Trophoblast cell (in vitro differentiated cells and primary cell): ENCODE results near the gene USP6NL.

Experiments used
- DNase-seq, 2 donors: peaks; one replicate each; pipeline ENCODE4 v3.0.0-alpha.2; 2016
- H2AFZ ChIP-seq: 2 replicates; pipeline ENCODE4 v1.6.1; 2013; ENCODE audit warnings: low read length, moderate library complexity, mild to moderate bottlenecking; ENCODE audit not compliant: insufficient read depth, poor library complexity
- H2AK5ac ChIP-seq: 2 replicates; pipeline ENCODE4 v1.6.1; 2013; ENCODE audit warnings: mild to moderate bottlenecking, low read length
- H2BK120ac ChIP-seq: 2 replicates; pipeline ENCODE4 v1.6.1; 2013; ENCODE audit warnings: low read length, mild to moderate bottlenecking, moderate library complexity; ENCODE audit not compliant: insufficient read depth, poor library complexity
- H2BK12ac ChIP-seq: 2 replicates; pipeline ENCODE4 v1.6.1; 2013; ENCODE audit warnings: mild to moderate bottlenecking, low read length, moderate library complexity
- H2BK5ac ChIP-seq: 2 replicates; pipeline ENCODE4 v1.6.1; 2013; ENCODE audit warnings: low read length, low read depth, moderate library complexity, mild to moderate bottlenecking; ENCODE audit not compliant: poor library complexity
- H3K14ac ChIP-seq: 2 replicates; pipeline ENCODE4 v1.6.1; 2013; ENCODE audit warnings: mild to moderate bottlenecking, low read length
- H3K18ac ChIP-seq: 2 replicates; pipeline ENCODE4 v1.6.1; 2013; ENCODE audit warnings: mild to moderate bottlenecking, low read length
- H3K23ac ChIP-seq: 2 replicates; pipeline ENCODE4 v1.6.1; 2013; ENCODE audit warnings: low read length
- H3K27ac ChIP-seq: 2 replicates; pipeline ENCODE4 v1.5.1; 2013; ENCODE audit warnings: low read depth, mild to moderate bottlenecking, inconsistent platforms, low read length, moderate library complexity
- H3K27me3 ChIP-seq: 2 replicates; pipeline ENCODE4 v1.6.1; 2013; ENCODE audit warnings: inconsistent platforms, mild to moderate bottlenecking, low read length, moderate library complexity; ENCODE audit not compliant: insufficient read depth
- H3K36me3 ChIP-seq, 2 experiments: 1 replicate in 1 of 2; 2 replicates in 1 of 2; pipeline ENCODE4 v1.6.1; 2013; ENCODE audit warnings: low read length in 2 of 2, mild to moderate bottlenecking in 2 of 2, moderate library complexity in 1 of 2; ENCODE audit not compliant: insufficient read depth in 2 of 2, control insufficient read depth in 1 of 2
- H3K4ac ChIP-seq: 2 replicates; pipeline ENCODE4 v1.6.1; 2013; ENCODE audit warnings: low read depth, mild to moderate bottlenecking, low read length, moderate library complexity
- H3K4me1 ChIP-seq, 2 experiments: 1 replicate in 1 of 2; 2 replicates in 1 of 2; pipeline ENCODE4 v1.6.1; 2013; ENCODE audit warnings: low read length in 2 of 2, mild to moderate bottlenecking in 2 of 2, moderate library complexity in 1 of 2; ENCODE audit not compliant: insufficient read depth in 2 of 2, control insufficient read depth in 1 of 2
- H3K4me2 ChIP-seq: 2 replicates; pipeline ENCODE4 v1.6.1; 2013; ENCODE audit warnings: inconsistent platforms, mild to moderate bottlenecking, low read length, moderate library complexity
- H3K4me3 ChIP-seq: 2 replicates; pipeline ENCODE4 v1.5.1; 2013; ENCODE audit warnings: mild to moderate bottlenecking, low read depth, low read length, inconsistent platforms
- H3K79me1 ChIP-seq: one replicate; pipeline ENCODE4 v1.6.1; 2013; ENCODE audit warnings: low read length
- H3K79me2 ChIP-seq: 2 replicates; pipeline ENCODE4 v1.6.1; 2013; ENCODE audit warnings: low read length, mild to moderate bottlenecking; ENCODE audit not compliant: control insufficient read depth, insufficient read depth, poor library complexity
- H3K9ac ChIP-seq: 2 replicates; pipeline ENCODE4 v1.6.1; 2013; ENCODE audit warnings: mild to moderate bottlenecking, low read length
- H3K9me3 ChIP-seq: 2 replicates; pipeline ENCODE4 v1.6.1; 2013; ENCODE audit warnings: low read depth, mild to moderate bottlenecking, control low read depth, inconsistent platforms, low read length; ENCODE audit not compliant: insufficient read depth
- H4K12ac ChIP-seq: 2 replicates; pipeline ENCODE4 v1.6.1; 2013; ENCODE audit warnings: low read depth, mild to moderate bottlenecking, low read length, moderate library complexity
- H4K8ac ChIP-seq: 2 replicates; pipeline ENCODE4 v1.6.1; 2013; ENCODE audit warnings: low read depth, mild to moderate bottlenecking, low read length, moderate library complexity
- H4K91ac ChIP-seq: one replicate; pipeline ENCODE4 v1.6.1; 2013; ENCODE audit warnings: low read depth, mild to moderate bottlenecking, low read length, moderate library complexity
- WGBS: extraction: QIAGEN DNeasy Blood & Tissue Kit; methylation state at CpG from one replicate; pipeline ENCODE4 v1.1.7; 2013; ENCODE audit warnings: missing lambda C conversion rate; ENCODE audit not compliant: insufficient read length, insufficient coverage; ENCODE audit errors: extremely low coverage; 5-methylcytosine and 5-hydroxymethylcytosine counted together

Gene USP6NL

DNA sequence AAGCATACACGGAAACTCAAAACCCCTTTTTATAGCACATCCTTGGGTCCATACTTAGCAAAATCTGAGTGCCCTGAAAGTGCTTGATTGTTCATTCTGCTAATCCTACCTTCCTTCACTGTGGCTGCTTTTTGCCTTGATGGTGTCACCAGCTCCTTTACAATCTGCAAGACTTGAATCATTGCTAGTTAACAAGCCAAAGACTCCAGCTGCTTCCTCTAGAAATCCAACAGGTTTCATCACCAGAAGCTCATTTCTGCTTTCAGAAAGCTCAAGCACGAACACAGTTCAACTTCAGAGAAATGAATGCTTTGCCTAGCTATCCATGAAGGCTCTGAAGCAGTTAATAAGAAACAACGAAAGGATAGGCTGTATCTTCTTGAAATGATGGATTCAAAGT is 38.0 kb downstream of the USP6NL start:
- Histone ChIP-seq H2BK120ac (no peak overlapping the region), H3K9me3 (no peaks in the 10 kb centered on the region), H4K12ac (no peak overlapping the region), H4K91ac (no peak overlapping the region), H3K4me1 (no peaks in the 10 kb centered on the region), H3K79me2 (peaks cover 6% of the 10 kb centered on the region), H3K79me1 (no peaks in the 10 kb centered on the region), H2BK5ac (no peak overlapping the region), H3K36me3 (no peaks in the 10 kb centered on the region), H3K4me2 (no peak overlapping the region), H2AFZ (no peak overlapping the region), H3K14ac (no peak overlapping the region), H3K23ac (no peak overlapping the region), H2AK5ac (no peak overlapping the region), H3K9ac (no peak overlapping the region), H3K18ac (no peak overlapping the region), H3K27me3 (no peaks in the 10 kb centered on the region), H3K27ac (no peak overlapping the region), H2BK12ac (no peak overlapping the region), H4K8ac (no peak overlapping the region), H3K4me3 (no peak overlapping the region), H3K4ac (no peak overlapping the region)
- DNase-seq: no peak
- no CpG with 5 or more reads among the region's 3 CpGs for WGBS

DNA sequence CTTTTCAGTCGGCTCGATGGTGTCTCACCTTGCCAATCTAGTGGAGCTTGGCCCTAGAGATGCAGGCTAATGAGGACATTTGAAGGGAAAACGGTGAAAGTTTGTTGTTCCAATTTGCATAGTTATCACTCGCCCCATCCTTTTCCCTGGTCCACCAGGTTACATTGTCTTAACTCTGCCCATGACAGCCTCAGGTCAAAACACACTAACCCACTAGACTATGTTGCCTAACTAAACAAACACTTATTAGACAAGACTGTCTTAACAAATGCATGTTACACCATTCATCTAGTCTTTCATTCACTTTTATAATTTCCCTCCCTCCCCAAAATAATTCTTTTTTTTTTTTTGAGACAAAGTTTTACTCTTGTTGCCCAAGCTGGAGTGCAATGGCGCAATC is 40.7 kb downstream of the USP6NL start:
- Histone ChIP-seq H3K23ac (no peak overlapping the region), H4K8ac (no peak overlapping the region), H3K79me1 (no peaks in the 10 kb centered on the region), H3K14ac (no peak overlapping the region), H3K36me3 (no peaks in the 10 kb centered on the region), H3K18ac (no peak overlapping the region), H2BK120ac (no peak overlapping the region), H2AFZ (no peak overlapping the region), H3K9me3 (no peaks in the 10 kb centered on the region), H3K27ac (no peak overlapping the region), H4K12ac (no peak overlapping the region), H3K9ac (no peak overlapping the region), H2BK5ac (no peak overlapping the region), H4K91ac (no peak overlapping the region), H2BK12ac (no peak overlapping the region), H3K4me3 (no peak overlapping the region), H2AK5ac (no peak overlapping the region), H3K79me2 (peaks cover 2% of the 10 kb centered on the region), H3K4me1 (no peaks in the 10 kb centered on the region), H3K4me2 (no peak overlapping the region), H3K27me3 (no peaks in the 10 kb centered on the region), H3K4ac (no peak overlapping the region)
- no peak for DNase-seq
- WGBS: no CpG with 5 or more reads among the region's 5 CpGs

DNA sequence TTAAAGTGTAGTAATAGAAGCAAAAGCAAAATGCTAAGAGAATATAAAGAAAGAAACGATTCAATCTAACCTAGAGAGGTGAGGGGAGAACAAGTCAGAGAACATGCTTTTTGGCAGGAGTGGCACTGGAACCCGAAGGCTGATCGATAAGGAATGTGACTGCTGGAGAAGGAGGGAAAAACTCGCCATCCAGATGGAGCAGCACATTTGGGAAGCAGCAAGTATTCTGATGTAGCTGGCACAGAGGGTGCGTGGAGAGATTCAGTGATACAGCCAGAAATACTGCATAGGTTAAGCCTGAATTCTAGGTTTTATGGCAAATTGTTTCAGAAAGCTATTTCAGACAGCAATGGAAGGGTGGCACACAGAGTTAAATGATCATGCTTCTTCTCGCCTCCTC is 42.0 kb downstream of the USP6NL start:
- H2AK5ac ChIP-seq: no peak overlapping the region
- no peak overlapping the region for H4K91ac ChIP-seq
- H3K4ac ChIP-seq: no peak overlapping the region
- no peaks in the 10 kb centered on the region for H3K27me3 ChIP-seq
- no peak overlapping the region for H3K23ac ChIP-seq
- no peak for DNase-seq
- no peak overlapping the region for H4K12ac ChIP-seq
- H3K18ac ChIP-seq: no peak overlapping the region
- no peak overlapping the region for H2BK5ac ChIP-seq
- no peak overlapping the region for H3K4me2 ChIP-seq
- H2BK120ac ChIP-seq: no peak overlapping the region
- no peak overlapping the region for H3K14ac ChIP-seq
- H3K79me2 ChIP-seq: peaks cover 2% of the 10 kb centered on the region
- no peak overlapping the region for H4K8ac ChIP-seq
- no peak overlapping the region for H3K9ac ChIP-seq
- no peaks in the 10 kb centered on the region for H3K79me1 ChIP-seq
- H3K4me3 ChIP-seq: no peak overlapping the region
- H3K36me3 ChIP-seq: no peaks in the 10 kb centered on the region
- WGBS: no CpG with 5 or more reads among the region's 6 CpGs
- H2BK12ac ChIP-seq: no peak overlapping the region
- H3K4me1 ChIP-seq: no peaks in the 10 kb centered on the region
- H2AFZ ChIP-seq: no peak overlapping the region
- H3K27ac ChIP-seq: no peak overlapping the region
- H3K9me3 ChIP-seq: no peaks in the 10 kb centered on the region

DNA sequence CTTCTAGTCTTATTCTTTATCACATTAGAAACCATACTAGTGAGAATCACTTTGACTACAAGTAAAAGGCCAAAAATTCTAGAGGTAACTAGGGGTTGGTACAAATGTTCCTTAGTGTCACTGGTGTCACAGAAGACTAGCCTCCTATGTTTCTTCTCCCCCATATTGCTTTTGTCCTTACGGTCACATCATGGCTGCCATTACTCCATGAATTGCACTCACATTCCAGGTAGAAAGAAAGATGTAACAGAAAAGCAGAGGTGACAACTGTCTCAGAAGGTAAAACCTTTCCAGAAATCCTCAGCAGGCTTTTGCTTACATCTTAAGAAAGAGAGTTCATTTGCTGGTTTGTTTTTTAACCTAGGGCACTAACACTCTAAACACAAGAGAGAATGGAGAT is 42.9 kb downstream of the USP6NL start:
- Histone ChIP-seq H3K9ac (no peak overlapping the region), H2BK5ac (no peak overlapping the region), H3K4ac (peak overlapping the region; percentile 54), H4K12ac (no peak overlapping the region), H3K4me2 (no peak overlapping the region), H3K4me1 (no peaks in the 10 kb centered on the region), H3K27me3 (no peaks in the 10 kb centered on the region), H4K91ac (no peak overlapping the region), H2AK5ac (no peak overlapping the region), H3K9me3 (no peaks in the 10 kb centered on the region), H3K79me2 (peaks cover 2% of the 10 kb centered on the region), H3K18ac (no peak overlapping the region), H3K14ac (no peak overlapping the region), H3K36me3 (no peaks in the 10 kb centered on the region), H2AFZ (no peak overlapping the region), H3K4me3 (no peak overlapping the region), H3K23ac (no peak overlapping the region), H2BK12ac (no peak overlapping the region), H2BK120ac (no peak overlapping the region), H3K79me1 (no peaks in the 10 kb centered on the region), H4K8ac (no peak overlapping the region), H3K27ac (no peak overlapping the region)
- DNase-seq: no peak
- WGBS: no CpG with 5 or more reads among the region's 1 CpG
